ENCODE measurements around the gene TMEM272.

The TMEM272 gene

DNA sequence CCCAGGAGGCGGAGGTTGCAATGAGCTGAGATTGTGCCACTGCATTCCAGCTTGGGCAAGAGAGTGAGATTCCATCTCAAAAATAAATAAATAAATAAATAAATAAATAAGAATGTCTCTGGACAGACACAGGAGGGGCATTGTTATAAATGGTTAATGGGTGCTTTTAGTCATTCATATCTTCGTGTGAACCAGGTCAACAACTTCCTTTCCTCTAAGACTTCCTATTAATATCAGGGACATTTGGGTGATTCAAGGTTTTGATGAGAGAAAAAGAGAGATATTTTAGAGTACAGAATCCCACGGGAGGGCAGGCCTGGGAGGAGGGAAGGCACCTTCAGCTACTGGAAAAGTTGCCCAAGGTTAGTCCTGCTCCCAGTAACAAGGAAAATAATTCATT is 64.9 kb downstream of the TMEM272 start:
- H3K9ac ChIP-seq (ENCODE audit: insufficient read length), result no peak overlapping the region
- no peak overlapping the region for H3K27ac ChIP-seq
- DNase-seq (ENCODE audit: low read depth, low spot score), result no peak
- H3K36me3 ChIP-seq (ENCODE audit: insufficient read depth, low read length), result no peaks in the 10 kb centered on the region
- no peak for TF ChIP-seq EZH2 (IDR thresholded peaks at IDR 0.05)
- no peak for TF ChIP-seq FOXP2 (optimal IDR thresholded peaks at IDR 0.05; ENCODE audit: control extremely low read depth, extremely low read length, insufficient read depth)
- TF ChIP-seq POLR2AphosphoS5 (IDR thresholded peaks at IDR 0.05; ENCODE audit: borderline replicate concordance, low read depth, low read length), result no peak
- H3K4me3 ChIP-seq, result no peak overlapping the region
- no peaks in the 10 kb centered on the region for H3K9me3 ChIP-seq (ENCODE audit: low read depth, low read length)

- Histone ChIP-seq H3K4me3 (no peak overlapping the region), H3K27ac (no peak overlapping the region), H3K9ac (ENCODE audit: insufficient read length) (no peak overlapping the region), H3K36me3 (ENCODE audit: insufficient read depth, low read length) (no peaks in the 10 kb centered on the region), H3K9me3 (ENCODE audit: low read depth, low read length) (no peaks in the 10 kb centered on the region)
- no peak for TF ChIP-seq FOXP2 (optimal IDR thresholded peaks at IDR 0.05; ENCODE audit: control extremely low read depth, extremely low read length, insufficient read depth)
- TF ChIP-seq POLR2AphosphoS5 (IDR thresholded peaks at IDR 0.05; ENCODE audit: borderline replicate concordance, low read depth, low read length), result no peak
- TF ChIP-seq EZH2 (IDR thresholded peaks at IDR 0.05), result no peak
- no peak for DNase-seq (ENCODE audit: low read depth, low spot score)
Measured at GRCh38 chr13:51778392-51778791, 66.6 kb downstream of the TMEM272 start.

GRCh38 chr13:51777921-51778320 is 67.1 kb downstream of the TMEM272 start:
- H3K36me3 ChIP-seq (ENCODE audit: insufficient read depth, low read length), result no peaks in the 10 kb centered on the region
- H3K4me3 ChIP-seq, result no peak overlapping the region
- no peak for TF ChIP-seq FOXP2 (optimal IDR thresholded peaks at IDR 0.05; ENCODE audit: control extremely low read depth, extremely low read length, insufficient read depth)
- TF ChIP-seq EZH2 (IDR thresholded peaks at IDR 0.05), result no peak
- TF ChIP-seq POLR2AphosphoS5 (IDR thresholded peaks at IDR 0.05; ENCODE audit: borderline replicate concordance, low read depth, low read length), result no peak
- no peaks in the 10 kb centered on the region for H3K9me3 ChIP-seq (ENCODE audit: low read depth, low read length)
- no peak overlapping the region for H3K27ac ChIP-seq
- H3K9ac ChIP-seq (ENCODE audit: insufficient read length), result no peak overlapping the region
- DNase-seq (ENCODE audit: low read depth, low spot score), result no peak

DNA sequence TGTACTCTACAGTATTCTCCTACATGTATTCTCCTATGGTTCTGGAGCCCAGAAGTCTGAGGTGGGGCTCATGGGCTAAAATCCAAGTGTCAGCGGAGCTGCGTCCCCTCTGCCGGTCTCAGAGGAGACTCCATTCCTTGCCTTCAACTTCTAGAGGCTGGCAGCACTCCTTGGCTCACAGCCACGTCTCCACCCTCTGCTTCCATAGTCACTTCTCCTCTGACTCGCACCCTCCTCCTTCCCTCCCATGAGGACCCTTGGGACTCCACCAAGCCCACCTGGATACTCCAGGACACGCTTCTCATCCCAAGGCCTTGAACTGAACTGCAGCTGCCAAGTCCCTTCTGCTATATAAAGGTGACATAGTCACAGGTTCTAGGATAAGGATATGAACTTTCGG is 68.8 kb downstream of the TMEM272 start:
- H3K36me3 ChIP-seq (ENCODE audit: insufficient read depth, low read length), result no peaks in the 10 kb centered on the region
- TF ChIP-seq FOXP2 (optimal IDR thresholded peaks at IDR 0.05; ENCODE audit: control extremely low read depth, extremely low read length, insufficient read depth) (no peak), EZH2 (IDR thresholded peaks at IDR 0.05) (no peak), POLR2AphosphoS5 (IDR thresholded peaks at IDR 0.05; ENCODE audit: borderline replicate concordance, low read depth, low read length) (no peak)
- no peak overlapping the region for H3K9ac ChIP-seq (ENCODE audit: insufficient read length)

GRCh38 chr13:51773515-51773914 is 71.5 kb downstream of the TMEM272 start:
- Histone ChIP-seq H3K9ac (ENCODE audit: insufficient read length) (no peak overlapping the region), H3K36me3 (ENCODE audit: insufficient read depth, low read length) (no peaks in the 10 kb centered on the region), H3K4me3 (no peak overlapping the region), H3K27ac (no peak overlapping the region), H3K9me3 (ENCODE audit: low read depth, low read length) (no peaks in the 10 kb centered on the region)
- DNase-seq (ENCODE audit: low read depth, low spot score), result no peak
- no peak for TF ChIP-seq POLR2AphosphoS5 (IDR thresholded peaks at IDR 0.05; ENCODE audit: borderline replicate concordance, low read depth, low read length)

More for the DNA sequence above, 68.8 kb downstream of the TMEM272 start:
- Histone ChIP-seq H3K9me3 (ENCODE audit: low read depth, low read length) (no peaks in the 10 kb centered on the region), H3K4me3 (no peak overlapping the region), H3K27ac (no peak overlapping the region)
- no peak for DNase-seq (ENCODE audit: low read depth, low spot score)

- Histone ChIP-seq H3K27ac (no peak overlapping the region), H3K36me3 (ENCODE audit: insufficient read depth, low read length) (no peaks in the 10 kb centered on the region), H3K9ac (ENCODE audit: insufficient read length) (no peak overlapping the region), H3K4me3 (no peak overlapping the region), H3K9me3 (ENCODE audit: low read depth, low read length) (no peaks in the 10 kb centered on the region)
- DNase-seq (ENCODE audit: low read depth, low spot score), result no peak
- TF ChIP-seq FOXP2 (optimal IDR thresholded peaks at IDR 0.05; ENCODE audit: control extremely low read depth, extremely low read length, insufficient read depth) (no peak), POLR2AphosphoS5 (IDR thresholded peaks at IDR 0.05; ENCODE audit: borderline replicate concordance, low read depth, low read length) (no peak), EZH2 (IDR thresholded peaks at IDR 0.05) (no peak)
Measured at GRCh38 chr13:51772781-51773180, 72.2 kb downstream of the TMEM272 start.

GRCh38 chr13:51772105-51772455 is 72.9 kb downstream of the TMEM272 start:
- Histone ChIP-seq H3K36me3 (ENCODE audit: insufficient read depth, low read length) (no peaks in the 10 kb centered on the region), H3K9me3 (ENCODE audit: low read depth, low read length) (no peaks in the 10 kb centered on the region), H3K27ac (no peak overlapping the region), H3K9ac (ENCODE audit: insufficient read length) (no peak overlapping the region), H3K4me3 (no peak overlapping the region)
- DNase-seq (ENCODE audit: low read depth, low spot score), result no peak
- TF ChIP-seq FOXP2 (optimal IDR thresholded peaks at IDR 0.05; ENCODE audit: control extremely low read depth, extremely low read length, insufficient read depth), result no peak
- TF ChIP-seq POLR2AphosphoS5 (IDR thresholded peaks at IDR 0.05; ENCODE audit: borderline replicate concordance, low read depth, low read length), result no peak
- no peak for TF ChIP-seq EZH2 (IDR thresholded peaks at IDR 0.05)

DNA sequence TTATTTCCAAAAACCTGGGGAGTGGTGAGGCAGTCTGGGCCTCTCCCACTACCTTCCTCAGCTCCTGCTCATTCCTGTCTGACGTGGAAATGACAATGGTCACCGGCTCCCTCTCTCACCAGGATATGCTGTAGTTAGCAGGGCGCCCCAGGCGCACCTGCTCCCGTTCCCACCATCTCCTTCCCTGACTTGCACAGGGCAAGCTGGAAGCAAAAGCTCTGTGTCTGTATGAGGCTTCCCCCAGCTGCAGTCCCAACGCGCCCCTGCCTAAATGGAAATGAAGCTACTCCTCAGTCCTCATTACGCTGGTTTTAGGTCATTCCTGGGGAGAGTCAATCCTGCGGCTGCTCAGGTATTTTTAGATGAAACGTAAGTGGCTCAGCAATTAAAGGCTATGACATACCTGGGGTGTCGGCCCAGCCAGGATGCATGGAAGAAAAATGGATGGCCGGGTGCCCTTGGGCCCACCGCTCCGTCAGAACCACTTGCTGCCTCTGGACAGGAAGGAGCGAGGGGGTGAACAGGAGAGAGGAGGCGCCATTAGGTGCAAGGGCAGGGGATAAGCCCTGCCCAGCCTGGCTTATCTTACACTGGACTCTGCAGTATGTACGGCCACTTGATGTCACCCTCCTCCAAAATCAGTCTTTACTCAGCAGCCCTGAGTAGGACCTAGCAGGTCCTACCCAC is 73.4 kb downstream of the TMEM272 start:
- Histone ChIP-seq H3K9ac (ENCODE audit: insufficient read length) (no peak overlapping the region), H3K36me3 (ENCODE audit: insufficient read depth, low read length) (no peaks in the 10 kb centered on the region), H3K4me3 (no peak overlapping the region), H3K9me3 (ENCODE audit: low read depth, low read length) (no peaks in the 10 kb centered on the region), H3K27ac (no peak overlapping the region)
- DNase-seq (ENCODE audit: low read depth, low spot score), result no peak
- TF ChIP-seq POLR2AphosphoS5 (IDR thresholded peaks at IDR 0.05; ENCODE audit: borderline replicate concordance, low read depth, low read length) (no peak), EZH2 (IDR thresholded peaks at IDR 0.05) (no peak), FOXP2 (optimal IDR thresholded peaks at IDR 0.05; ENCODE audit: control extremely low read depth, extremely low read length, insufficient read depth) (no peak)

Data from SK-N-MC (cell line).